BLaER1 (cell line): ENCODE data around the gene ZNF567.

ENCODE experiments used
- H3K27ac ChIP-seq: shearing (Covaris generic); formaldehyde crosslinking; 2 replicates; pipeline ENCODE4 v1.8.1; 2022
- H3K27me3 ChIP-seq: shearing (Covaris generic); formaldehyde crosslinking; 2 replicates; pipeline ENCODE4 v1.8.1; 2022
- H3K36me3 ChIP-seq: shearing (Covaris generic); formaldehyde crosslinking; 2 replicates; pipeline ENCODE4 v1.8.1; 2022
- H3K4me1 ChIP-seq: shearing (Covaris generic); formaldehyde crosslinking; 2 replicates; pipeline ENCODE4 v1.8.1; 2022
- H3K4me2 ChIP-seq: shearing (Covaris generic); formaldehyde crosslinking; 2 replicates; pipeline ENCODE4 v1.8.1; 2022
- H3K4me3 ChIP-seq: shearing (Covaris generic); formaldehyde crosslinking; 2 replicates; pipeline ENCODE4 v1.8.1; 2022
- H3K9ac ChIP-seq: shearing (Covaris generic); formaldehyde crosslinking; 2 replicates; pipeline ENCODE4 v1.8.1; 2022
- H3K9me3 ChIP-seq: shearing (Covaris generic); formaldehyde crosslinking; 2 replicates; pipeline ENCODE4 v1.8.1; 2022
- H4K20me1 ChIP-seq: shearing (Covaris generic); formaldehyde crosslinking; 2 replicates; pipeline ENCODE4 v1.8.1; 2022
- Cebpa-rat ChIP-seq: shearing (Covaris generic); IDR thresholded peaks from 2 replicates; pipeline ENCODE4 v1.8.1; 2022

The ZNF567 gene

GRCh38 chr19:36750066-36750691, 62.8 kb downstream of the ZNF567 start:
- H3K4me2 ChIP-seq: no peak overlapping the region
- H4K20me1 ChIP-seq: no peaks in the 10 kb centered on the region
- H3K9ac ChIP-seq: no peak overlapping the region
- TF ChIP-seq Cebpa-rat: no peak
- H3K27me3 ChIP-seq: no peaks in the 10 kb centered on the region; the same call in 1 of the 2 replicates
- H3K9me3 ChIP-seq: peaks cover 100% of the 10 kb centered on the region
- peak overlapping the region; percentile 38 for H3K4me3 ChIP-seq
- H3K36me3 ChIP-seq: peaks cover 100% of the 10 kb centered on the region
- H3K27ac ChIP-seq: no peak overlapping the region
- H3K4me1 ChIP-seq: no peaks in the 10 kb centered on the region
